ENCODE data around the gene SKAP2. TPM values are rescaled to one million over a fixed set of nuclear protein-coding genes. Genes with fewer than 3 reads are reported as not detected.
"Not testable (repeated sequence)": the region's sequence is repeated elsewhere in the genome, so short reads cannot be mapped to it uniquely, and the experiment has no call there.

The SKAP2 gene
- total and polyA plus RNA-seq, 4 donors: 17.6 to 70.4 (median 38.2) TPM

DNA sequence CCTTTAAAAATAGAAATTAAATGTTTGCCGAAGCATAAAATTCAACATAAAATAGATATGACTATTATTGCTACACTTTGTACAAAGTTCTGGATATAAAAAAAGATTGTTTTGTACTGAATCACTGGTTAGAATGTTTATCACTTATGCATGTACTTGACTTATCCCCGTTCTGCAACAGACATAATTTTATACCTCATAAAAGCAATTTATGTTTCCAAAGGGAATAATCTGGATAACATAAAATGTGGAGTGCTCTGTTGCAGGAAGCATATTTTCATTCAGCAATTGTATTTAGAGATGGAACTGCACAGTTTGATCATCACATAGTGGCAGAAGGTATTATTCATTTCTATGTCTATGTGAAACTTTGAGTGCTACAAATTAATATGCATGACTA is 21.5 kb downstream of the SKAP2 start:
- Histone ChIP-seq H3K9me3 (ENCODE audit: control insufficient read depth, insufficient read depth, low read length) (no peaks in the 10 kb centered on the region), H3K4me3 (ENCODE audit: low read depth, low read length) (no peak overlapping the region), H3K4me1 (ENCODE audit: control insufficient read depth, insufficient read depth, low read length) (no peaks in the 10 kb centered on the region), H3K27ac (ENCODE audit: low read depth, low read length) (no peak overlapping the region), H3K27me3 (ENCODE audit: control insufficient read depth, insufficient read depth, low read length) (no peaks in the 10 kb centered on the region), H3K36me3 (ENCODE audit: control insufficient read depth, insufficient read depth, low read length) (no peaks in the 10 kb centered on the region)
- WGBS (ENCODE audit: insufficient coverage): no CpG with 5 or more reads among the region's 2 CpGs
- peak in 1 of 6 donors; percentile 80 for DNase-seq (ENCODE audit: low read depth in 4 of 6, low spot score in 6 of 6)

GRCh38 chr7:26841003-26841739 is 23.2 kb downstream of the SKAP2 start:
- WGBS (ENCODE audit: insufficient coverage): 43% methylated on average over 1 of the region's 4 CpGs

DNA sequence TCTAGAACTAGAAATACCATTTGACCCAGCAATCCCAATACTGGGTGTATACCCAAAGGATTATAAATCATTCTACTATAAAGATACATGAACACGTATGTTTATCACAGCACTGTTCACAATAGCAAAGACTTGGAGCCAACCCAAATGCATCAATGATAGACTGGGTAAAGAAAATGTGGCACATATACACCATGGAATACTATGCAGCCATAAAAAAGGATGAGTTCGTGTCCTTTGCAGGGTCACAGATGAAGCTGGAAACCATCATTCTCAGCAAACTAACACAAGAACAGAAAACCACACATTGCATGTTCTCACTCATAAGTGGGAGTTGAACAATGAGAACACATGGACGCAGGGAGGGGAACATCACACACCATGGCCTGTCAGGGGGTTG is 27.6 kb downstream of the SKAP2 start:
- not testable (repeated sequence) for H3K36me3 ChIP-seq (ENCODE audit: control insufficient read depth, insufficient read depth, low read length); H3K9me3 ChIP-seq (ENCODE audit: control insufficient read depth, insufficient read depth, low read length); H3K27ac ChIP-seq (ENCODE audit: low read depth, low read length); DNase-seq (ENCODE audit: low read depth in 4 of 6, low spot score in 6 of 6); H3K4me3 ChIP-seq (ENCODE audit: low read depth, low read length); H3K4me1 ChIP-seq (ENCODE audit: control insufficient read depth, insufficient read depth, low read length); H3K27me3 ChIP-seq (ENCODE audit: control insufficient read depth, insufficient read depth, low read length)
- 100% methylated on average over 1 of the region's 3 CpGs for WGBS (ENCODE audit: insufficient coverage)

More at GRCh38 chr7:26841003-26841739, 23.2 kb downstream of the SKAP2 start:
- peak in 1 of 6 donors; percentile 17 for DNase-seq (ENCODE audit: low read depth in 4 of 6, low spot score in 6 of 6)
- H3K4me1 ChIP-seq (ENCODE audit: control insufficient read depth, insufficient read depth, low read length): no peaks in the 10 kb centered on the region
- no peak overlapping the region for H3K27ac ChIP-seq (ENCODE audit: low read depth, low read length)
- no peaks in the 10 kb centered on the region for H3K9me3 ChIP-seq (ENCODE audit: control insufficient read depth, insufficient read depth, low read length)
- no peaks in the 10 kb centered on the region for H3K27me3 ChIP-seq (ENCODE audit: control insufficient read depth, insufficient read depth, low read length)
- H3K36me3 ChIP-seq (ENCODE audit: control insufficient read depth, insufficient read depth, low read length): no peaks in the 10 kb centered on the region
- H3K4me3 ChIP-seq (ENCODE audit: low read depth, low read length): no peak overlapping the region

DNA sequence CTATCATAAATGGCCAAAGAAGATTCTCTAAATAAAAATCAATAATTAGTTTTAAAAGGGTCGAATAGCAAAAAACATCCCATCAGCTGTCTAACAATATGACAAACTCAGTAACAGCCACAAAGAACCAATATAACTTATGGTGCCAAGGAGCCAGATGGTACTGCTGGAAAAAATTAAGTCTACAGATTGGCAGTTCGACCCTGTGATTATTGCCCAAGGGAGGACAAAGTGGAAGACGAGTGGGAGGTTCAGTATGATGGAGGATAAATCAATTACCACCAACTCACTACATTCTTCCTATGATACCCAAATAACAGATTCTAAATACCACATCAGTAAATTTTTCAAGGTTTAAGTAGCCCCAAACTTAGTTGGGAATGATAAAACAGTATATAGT is 49.0 kb downstream of the SKAP2 start:
- Histone ChIP-seq H3K27me3 (ENCODE audit: control insufficient read depth, insufficient read depth, low read length) (no peaks in the 10 kb centered on the region), H3K4me3 (ENCODE audit: low read depth, low read length) (no peak overlapping the region), H3K36me3 (ENCODE audit: control insufficient read depth, insufficient read depth, low read length) (no peaks in the 10 kb centered on the region), H3K9me3 (ENCODE audit: control insufficient read depth, insufficient read depth, low read length) (no peaks in the 10 kb centered on the region), H3K27ac (ENCODE audit: low read depth, low read length) (no peak overlapping the region), H3K4me1 (ENCODE audit: control insufficient read depth, insufficient read depth, low read length) (no peaks in the 10 kb centered on the region)
- no CpG with 5 or more reads among the region's 3 CpGs for WGBS (ENCODE audit: insufficient coverage)
- peak in 2 of 6 donors; percentile 33 to 67 for DNase-seq (ENCODE audit: low read depth in 4 of 6, low spot score in 6 of 6)

DNA sequence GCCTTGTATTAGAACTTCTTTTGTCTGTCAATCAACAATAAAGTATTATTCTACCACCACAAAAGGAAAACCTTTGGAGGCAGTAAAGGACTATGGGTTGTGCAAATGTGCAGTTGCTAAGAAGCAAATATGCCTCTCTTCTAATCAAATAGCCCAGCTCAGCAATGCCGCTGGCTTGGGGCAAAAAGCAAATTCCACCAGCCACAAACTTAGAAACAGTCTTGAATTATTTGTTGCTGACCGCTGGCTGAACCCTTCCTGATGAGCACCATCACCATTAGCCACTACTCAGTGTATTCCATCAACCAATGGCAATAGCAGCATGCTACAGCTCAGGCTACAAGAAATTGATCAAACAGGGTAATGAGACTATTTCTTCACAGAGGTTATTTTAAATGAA is 51.0 kb downstream of the SKAP2 start:
- H3K4me3 ChIP-seq (ENCODE audit: low read depth, low read length): no peak overlapping the region

GRCh38 chr7:26794541-26794940 is 69.8 kb downstream of the SKAP2 start:
- WGBS (ENCODE audit: insufficient coverage): 100% methylated on average over 1 of the region's 2 CpGs
- Histone ChIP-seq H3K9me3 (ENCODE audit: control insufficient read depth, insufficient read depth, low read length) (no peaks in the 10 kb centered on the region), H3K36me3 (ENCODE audit: control insufficient read depth, insufficient read depth, low read length) (no peaks in the 10 kb centered on the region), H3K4me1 (ENCODE audit: control insufficient read depth, insufficient read depth, low read length) (no peaks in the 10 kb centered on the region), H3K27ac (ENCODE audit: low read depth, low read length) (no peak overlapping the region), H3K4me3 (ENCODE audit: low read depth, low read length) (no peak overlapping the region), H3K27me3 (ENCODE audit: control insufficient read depth, insufficient read depth, low read length) (no peaks in the 10 kb centered on the region)
- DNase-seq (ENCODE audit: low read depth in 4 of 6, low spot score in 6 of 6): no peak

More for the DNA sequence above, 51.0 kb downstream of the SKAP2 start:
- Histone ChIP-seq H3K27ac (ENCODE audit: low read depth, low read length) (peak overlapping the region; percentile 75), H3K4me1 (ENCODE audit: control insufficient read depth, insufficient read depth, low read length) (no peaks in the 10 kb centered on the region), H3K27me3 (ENCODE audit: control insufficient read depth, insufficient read depth, low read length) (no peaks in the 10 kb centered on the region), H3K36me3 (ENCODE audit: control insufficient read depth, insufficient read depth, low read length) (no peaks in the 10 kb centered on the region), H3K9me3 (ENCODE audit: control insufficient read depth, insufficient read depth, low read length) (no peaks in the 10 kb centered on the region)
- DNase-seq (ENCODE audit: low read depth in 4 of 6, low spot score in 6 of 6): peak in 5 of 6 donors; percentile 48 to 91 (median 66)
- WGBS (ENCODE audit: insufficient coverage): 33% methylated on average over 1 of the region's 2 CpGs

- peaks cover 2% of the 10 kb centered on the region for H3K4me1 ChIP-seq (ENCODE audit: control insufficient read depth, insufficient read depth, low read length)
- no peak overlapping the region for H3K4me3 ChIP-seq (ENCODE audit: low read depth, low read length)
- H3K27me3 ChIP-seq (ENCODE audit: control insufficient read depth, insufficient read depth, low read length): no peaks in the 10 kb centered on the region
- H3K36me3 ChIP-seq (ENCODE audit: control insufficient read depth, insufficient read depth, low read length): no peaks in the 10 kb centered on the region
- H3K9me3 ChIP-seq (ENCODE audit: control insufficient read depth, insufficient read depth, low read length): no peaks in the 10 kb centered on the region
- H3K27ac ChIP-seq (ENCODE audit: low read depth, low read length): no peak overlapping the region
- DNase-seq (ENCODE audit: low read depth in 4 of 6, low spot score in 6 of 6): peak in 1 of 6 donors; percentile 67
Observed at GRCh38 chr7:26792576-26792975, 71.8 kb downstream of the SKAP2 start.

DNA sequence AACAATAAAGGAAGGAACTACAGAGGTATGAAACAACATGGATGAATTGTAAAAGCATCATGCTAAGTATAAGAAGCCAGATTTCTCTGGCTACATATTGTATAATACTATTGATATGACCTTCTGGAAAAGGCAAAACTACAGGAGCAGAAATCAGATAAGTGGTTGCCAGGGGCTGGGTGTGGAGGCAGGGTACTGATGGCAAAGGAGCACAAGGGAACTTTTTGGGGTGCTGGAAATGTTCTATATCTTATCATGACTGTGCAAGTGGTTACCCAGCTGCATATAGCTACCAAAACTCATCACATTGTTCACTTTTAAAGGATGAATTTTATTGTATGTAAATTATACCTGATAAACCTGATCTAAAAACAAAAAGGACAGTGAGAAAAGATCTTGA is 72.4 kb downstream of the SKAP2 start:
- Histone ChIP-seq H3K9me3 (ENCODE audit: control insufficient read depth, insufficient read depth, low read length) (no peaks in the 10 kb centered on the region), H3K27me3 (ENCODE audit: control insufficient read depth, insufficient read depth, low read length) (no peaks in the 10 kb centered on the region), H3K27ac (ENCODE audit: low read depth, low read length) (no peak overlapping the region), H3K36me3 (ENCODE audit: control insufficient read depth, insufficient read depth, low read length) (no peaks in the 10 kb centered on the region), H3K4me1 (ENCODE audit: control insufficient read depth, insufficient read depth, low read length) (peaks cover 3% of the 10 kb centered on the region), H3K4me3 (ENCODE audit: low read depth, low read length) (no peak overlapping the region)
- no peak for DNase-seq (ENCODE audit: low read depth in 4 of 6, low spot score in 6 of 6)

- no peaks in the 10 kb centered on the region for H3K36me3 ChIP-seq (ENCODE audit: control insufficient read depth, insufficient read depth, low read length)
- H3K4me1 ChIP-seq (ENCODE audit: control insufficient read depth, insufficient read depth, low read length): peaks cover 3% of the 10 kb centered on the region
- H3K9me3 ChIP-seq (ENCODE audit: control insufficient read depth, insufficient read depth, low read length): no peaks in the 10 kb centered on the region
- WGBS (ENCODE audit: insufficient coverage): 40% methylated on average over 1 of the region's 5 CpGs
- H3K4me3 ChIP-seq (ENCODE audit: low read depth, low read length): no peak overlapping the region
- no peak overlapping the region for H3K27ac ChIP-seq (ENCODE audit: low read depth, low read length)
- DNase-seq (ENCODE audit: low read depth in 4 of 6, low spot score in 6 of 6): peak in 1 of 6 donors; percentile 64
- no peaks in the 10 kb centered on the region for H3K27me3 ChIP-seq (ENCODE audit: control insufficient read depth, insufficient read depth, low read length)
Observed at GRCh38 chr7:26789481-26790184, 74.8 kb downstream of the SKAP2 start.

GRCh38 chr7:26787701-26788100 is 76.7 kb downstream of the SKAP2 start:
- Histone ChIP-seq H3K4me1 (ENCODE audit: control insufficient read depth, insufficient read depth, low read length) (peaks cover 3% of the 10 kb centered on the region), H3K27me3 (ENCODE audit: control insufficient read depth, insufficient read depth, low read length) (no peaks in the 10 kb centered on the region), H3K4me3 (ENCODE audit: low read depth, low read length) (no peak overlapping the region), H3K36me3 (ENCODE audit: control insufficient read depth, insufficient read depth, low read length) (no peaks in the 10 kb centered on the region), H3K9me3 (ENCODE audit: control insufficient read depth, insufficient read depth, low read length) (no peaks in the 10 kb centered on the region), H3K27ac (ENCODE audit: low read depth, low read length) (no peak overlapping the region)
- DNase-seq (ENCODE audit: low read depth in 4 of 6, low spot score in 6 of 6): peak in 2 of 6 donors; percentile 15 to 64
- WGBS (ENCODE audit: insufficient coverage): 41% methylated on average over 5 of the region's 6 CpGs
